HepG2 (cell line): ENCODE data around the gene TERC. TPM values are rescaled to one million over a fixed set of nuclear protein-coding genes. Genes with fewer than 3 reads are reported as not detected.

Experiments
- FOXJ3 ChIP-seq: sonication (generic); formaldehyde crosslinking; IDR thresholded peaks from 2 replicates; pipeline ENCODE4 v1.4.0; 2020; ENCODE audit warnings: missing genetic modification reagents, mild to moderate bottlenecking, borderline replicate concordance
- FOXP1 ChIP-seq, 2 experiments: fragments of 450-650 bp in 1 of 2; IDR thresholded peaks; 2 replicates each; pipeline ENCODE4 v1.6.1; 2017 to 2018; ENCODE audit warnings: antibody characterized with exemption in 1 of 2
- KMT2A ChIP-seq: sonication (generic); formaldehyde crosslinking; IDR thresholded peaks from 2 replicates; pipeline ENCODE4 v1.4.0; 2020; ENCODE audit warnings: missing genetic modification reagents
- MED13 ChIP-seq: sonication (generic); formaldehyde crosslinking; IDR thresholded peaks from 2 replicates; pipeline ENCODE4 v1.5.0; 2020; ENCODE audit warnings: missing genetic modification reagents
- NFAT5 ChIP-seq: sonication (generic); formaldehyde crosslinking; IDR thresholded peaks from 2 replicates; pipeline ENCODE4 v1.4.0; 2020; ENCODE audit warnings: missing genetic modification reagents
- NKX3-1 ChIP-seq: sonication (generic); formaldehyde crosslinking; IDR thresholded peaks from 2 replicates; pipeline ENCODE4 v1.5.0; 2020; ENCODE audit warnings: missing genetic modification reagents
- XBP1 ChIP-seq: sonication (generic); formaldehyde crosslinking; IDR thresholded peaks from 2 replicates; pipeline ENCODE4 v1.5.0; 2020; ENCODE audit warnings: missing genetic modification reagents
- XRCC5 ChIP-seq: fragments of 200-400 bp; formaldehyde crosslinking; optimal IDR thresholded peaks from 2 replicates; pipeline ENCODE3; 2017; ENCODE audit warnings: mild to moderate bottlenecking, low read length
- YEATS4 ChIP-seq: sonication (generic); formaldehyde crosslinking; IDR thresholded peaks from 2 replicates; pipeline ENCODE4 v1.4.0; 2020; ENCODE audit warnings: missing genetic modification reagents, borderline replicate concordance
- ZBED4 ChIP-seq: sonication (generic); formaldehyde crosslinking; IDR thresholded peaks from 2 replicates; pipeline ENCODE4 v1.4.0; 2020; ENCODE audit warnings: missing genetic modification reagents, borderline replicate concordance
- ZGPAT ChIP-seq: IDR thresholded peaks from 2 replicates; pipeline ENCODE4 v1.6.1; 2016; ENCODE audit warnings: mild to moderate bottlenecking
- ZNF24 ChIP-seq: fragments of 450-650 bp; IDR thresholded peaks from 2 replicates; pipeline ENCODE4 v1.6.1; 2017; ENCODE audit warnings: antibody characterized with exemption, mild to moderate bottlenecking
- ZNF335 ChIP-seq: sonication (generic); formaldehyde crosslinking; IDR thresholded peaks from 2 replicates; pipeline ENCODE4 v1.4.0; 2020; ENCODE audit warnings: missing genetic modification reagents
- ZNF362 ChIP-seq: sonication (generic); formaldehyde crosslinking; IDR thresholded peaks from 2 replicates; pipeline ENCODE4 v1.4.0; 2020; ENCODE audit warnings: missing genetic modification reagents, mild to moderate bottlenecking, borderline replicate concordance
- ZNF501 ChIP-seq: sonication (generic); formaldehyde crosslinking; IDR thresholded peaks from 2 replicates; pipeline ENCODE4 v1.5.1; 2020; ENCODE audit warnings: mild to moderate bottlenecking, moderate library complexity, missing genetic modification reagents
- ZNF737 ChIP-seq: sonication (generic); formaldehyde crosslinking; IDR thresholded peaks from 2 replicates; pipeline ENCODE4 v1.5.0; 2020; ENCODE audit warnings: missing genetic modification reagents, mild to moderate bottlenecking, borderline replicate concordance
- ZSCAN9 ChIP-seq: IDR thresholded peaks from 2 replicates; pipeline ENCODE4 v1.6.1; 2016; ENCODE audit warnings: borderline replicate concordance
- polyA plus RNA-seq, 8 experiments: library from polyadenylated mRNA; depleted of rRNA in 3 of 8; stranded (reverse) in 7 of 8; unstranded in 1 of 8; fragments of >200 nt; fragmentation: Illumina TruSeq in 4 of 8; extraction: Trizol in 4 of 8; gene quantifications; 2 replicates each; pipeline versions ENCODE4 v1.2.1 to v1.2.3, GENCODE V29; 2011 to 2016; ENCODE audit warnings: low read depth in 4 of 8, missing spikeins in 1 of 8, mixed read lengths in 1 of 8; ENCODE audit not compliant: insufficient read depth in 1 of 8
- total RNA-seq, 5 experiments: library from RNA; depleted of rRNA; stranded (reverse); fragments of >200 nt; fragmentation: Illumina TruSeq; extraction: Trizol; gene quantifications; 2 replicates each; pipeline ENCODE4 v1.2.3, GENCODE V29; 2016; ENCODE audit warnings: low read depth in 1 of 5

TERC gene
- total and polyA plus RNA-seq, 2 of the 13 experiments (the other 11 are each of a cell fraction or from before 2014, with no cell fraction given) = 1.3 to 74.6 TPM

GRCh38 chr3:169771497-169772304 is 6.8 kb upstream of the TERC start (continued):
- TF ChIP-seq ZBED4 (CRISPR knock-in tag) (0 out of 2 replicates have a peak, but pooled peaks have one; percentile 19), NFAT5 (CRISPR knock-in tag) (no peak), ZNF501 (0 out of 2 replicates have a peak, but pooled peaks have one; percentile 20), ZNF24 (peak; percentile 98), YEATS4 (CRISPR knock-in tag) (0 out of 2 replicates have a peak, but pooled peaks have one; percentile 24), ZNF737 (CRISPR knock-in tag) (no peak), ZNF362 (peak; percentile 94), ZGPAT (CRISPR knock-in tag) (peak; percentile 72), XRCC5 (peak; percentile 52), ZSCAN9 (CRISPR knock-in tag) (no peak), NKX3-1 (CRISPR knock-in tag) (0 out of 2 replicates have a peak, but pooled peaks have one; percentile 51), XBP1 (CRISPR knock-in tag) (no peak), MED13 (no peak), ZNF335 (CRISPR knock-in tag) (peak; percentile 35; the same call in 1 of the 2 replicates), FOXJ3 (CRISPR knock-in tag) (peak; percentile 46; the same call in 1 of the 2 replicates), FOXP1 (IDR thresholded peaks at IDR 0.05) (no peak), FOXP1 (CRISPR knock-in tag; IDR thresholded peaks at IDR 0.05) (0 out of 2 replicates have a peak, but pooled peaks have one; percentile 8), KMT2A (CRISPR knock-in tag) (0 out of 2 replicates have a peak, but pooled peaks have one; percentile 13)
